HL-60 (cell line): ENCODE data around the gene FRMD5.

ENCODE experiments used
- CTCF ChIP-seq: IDR thresholded peaks from one replicate; pipeline ENCODE4 v1.5.1; 2011; ENCODE audit warnings: low read length, control low read depth, inconsistent platforms; ENCODE audit not compliant: insufficient read depth
- GABPA ChIP-seq: IDR thresholded peaks from 2 replicates; pipeline ENCODE4 v1.6.1; 2012; ENCODE audit warnings: low read depth
- POLR2AphosphoS5 ChIP-seq: IDR thresholded peaks from 2 replicates; pipeline ENCODE4 v1.6.1; 2012; ENCODE audit warnings: low read depth

GRCh38 chr15:44093836-44094235 lies 101.2 kb downstream of the FRMD5 start:
- no peak for TF ChIP-seq CTCF
- TF ChIP-seq GABPA: no peak
- TF ChIP-seq POLR2AphosphoS5: no peak
